ELF-1 (cell line): Measurements from ENCODE around the gene STXBP2.

Experiments used
- DNase-seq: peaks from one replicate; pipeline ENCODE4 v3.0.0-alpha.2; 2016; ENCODE audit warnings: low read depth, low spot score

Gene STXBP2

DNA sequence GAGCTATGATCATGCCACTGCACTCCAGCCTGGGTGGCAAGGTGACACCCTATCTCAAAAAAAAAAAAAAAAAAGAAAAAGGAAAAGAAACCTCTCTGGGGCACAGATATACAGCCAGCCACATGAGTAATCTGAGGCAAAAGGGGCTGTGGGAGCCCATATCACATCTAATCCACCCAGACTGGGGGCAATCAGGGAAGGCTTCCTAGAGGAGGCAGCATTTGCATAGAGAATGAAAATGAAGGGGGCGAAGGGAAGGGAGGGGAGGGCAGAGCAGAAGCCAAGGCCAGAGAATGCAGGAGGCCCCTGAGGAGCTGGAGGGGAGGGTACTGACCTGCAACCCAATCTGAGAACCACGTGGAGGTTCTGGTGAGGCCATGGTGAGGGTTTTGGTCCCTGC, 13.2 kb downstream of the STXBP2 start:
- DNase-seq: no peak

DNA sequence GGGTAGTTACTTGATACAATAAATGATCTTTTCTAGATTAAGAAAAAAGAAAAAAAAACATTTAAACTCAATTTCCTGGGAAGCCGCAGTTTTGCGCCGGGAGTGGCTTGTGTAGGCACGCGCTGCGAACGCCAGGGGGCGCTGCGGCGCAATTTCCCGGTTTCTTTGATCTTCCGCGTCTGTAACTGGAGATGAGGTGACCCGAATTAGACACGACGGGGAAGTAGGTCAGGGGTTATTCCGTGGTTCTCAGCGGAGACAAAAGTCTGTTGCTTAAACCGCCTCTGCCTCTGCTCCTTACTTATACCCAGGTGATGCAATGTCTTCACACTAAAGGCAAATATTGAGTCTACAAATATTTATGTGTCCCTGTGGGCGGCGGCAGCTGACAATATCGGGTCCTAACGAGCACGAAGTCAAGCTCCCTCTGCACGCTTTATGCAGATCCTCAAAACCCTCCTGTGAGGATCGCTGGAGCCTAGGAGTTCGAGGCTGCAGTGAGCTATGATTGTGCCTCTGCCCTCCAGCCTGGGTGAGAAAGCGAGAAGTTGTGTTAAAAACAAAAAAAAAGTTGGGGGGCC, 15.2 kb downstream of the STXBP2 start:
- peak; percentile 92 for DNase-seq

GRCh38 chr19:7654401-7654800, 17.5 kb downstream of the STXBP2 start:
- no peak for DNase-seq

DNA sequence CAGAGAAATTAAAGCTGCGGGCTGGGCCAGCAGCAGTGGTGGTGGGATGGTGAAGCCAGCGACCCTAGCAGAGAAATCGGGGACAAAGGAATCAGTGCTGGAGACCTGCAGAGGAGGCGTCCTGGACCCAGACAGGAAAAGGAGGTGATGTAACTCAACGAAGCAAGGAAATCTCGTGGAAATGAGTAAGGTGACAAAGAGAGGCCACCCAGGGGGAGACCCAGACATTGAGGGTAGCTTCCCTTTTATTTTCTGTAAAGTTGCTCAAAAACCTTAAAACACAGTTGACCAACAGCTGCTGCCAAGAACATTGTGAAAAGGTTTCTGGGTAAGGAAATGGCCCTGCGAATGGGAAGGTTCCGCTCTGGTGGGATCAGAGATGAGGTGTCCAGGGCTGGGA, 18.7 kb downstream of the STXBP2 start:
- DNase-seq: no peak

- no peak for DNase-seq
Observed at GRCh38 chr19:7657131-7657751, 20.3 kb downstream of the STXBP2 start.

DNA sequence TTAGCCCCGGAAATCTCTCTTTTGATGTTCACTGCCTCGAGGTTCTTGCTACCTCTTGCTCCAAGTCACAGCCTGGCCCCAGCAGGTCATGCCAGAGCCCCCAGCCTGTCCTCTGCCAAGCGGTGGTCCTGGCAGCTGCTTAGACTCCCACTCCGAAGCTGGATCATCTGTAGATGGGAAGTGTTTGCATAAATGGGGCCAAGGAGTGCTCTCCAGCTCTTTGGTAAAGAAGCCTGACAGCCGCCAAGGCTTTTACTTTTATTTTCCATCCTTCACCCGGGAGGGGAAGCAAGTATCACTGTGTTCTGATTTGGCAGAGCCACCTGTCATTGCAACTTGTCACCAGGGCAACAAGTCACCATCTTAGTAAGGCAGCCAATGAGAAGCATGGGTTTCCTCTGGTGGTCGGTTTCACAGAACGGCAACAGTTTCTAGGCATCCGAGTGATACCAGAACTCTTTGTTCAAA, 21.3 kb downstream of the STXBP2 start:
- no peak for DNase-seq

DNA sequence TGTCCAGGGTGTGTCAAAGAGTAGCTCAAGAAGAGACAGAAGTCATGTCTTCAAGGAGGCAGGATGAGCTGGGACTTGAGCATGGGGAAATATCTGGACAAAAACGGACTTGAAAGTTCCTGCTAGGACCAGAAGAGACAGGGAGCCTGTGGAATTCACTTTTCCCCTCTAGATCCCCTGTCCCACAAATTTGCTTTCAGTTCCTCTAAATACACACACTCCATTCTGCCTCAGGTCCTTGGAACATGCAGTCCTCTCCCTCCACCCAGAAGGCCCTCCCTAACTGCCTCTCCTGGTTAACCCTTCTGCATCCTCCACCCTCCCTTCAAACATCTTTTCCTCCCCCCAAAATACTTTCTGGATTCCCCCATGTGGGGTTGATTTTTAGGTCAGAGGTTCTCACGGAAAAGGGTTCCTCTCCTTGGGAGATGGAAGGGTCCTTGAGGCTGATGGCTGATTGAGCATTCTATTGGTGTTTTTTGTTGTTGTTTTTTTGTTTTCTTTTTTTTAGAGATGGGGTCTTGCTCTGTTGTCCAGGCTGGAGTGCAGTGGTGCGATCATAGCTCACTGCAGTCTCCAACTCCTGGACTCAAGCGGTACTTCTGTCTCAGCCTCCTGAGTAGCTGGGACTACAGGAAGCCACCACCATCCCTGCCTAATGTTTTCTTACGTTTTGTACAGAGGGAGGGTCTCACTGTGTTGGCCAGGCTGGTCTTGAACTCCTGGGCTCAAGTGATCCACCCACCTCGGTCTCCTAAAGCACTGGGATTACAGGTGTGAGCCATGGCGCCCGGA, 25.0 kb downstream of the STXBP2 start:
- DNase-seq: no peak

DNA sequence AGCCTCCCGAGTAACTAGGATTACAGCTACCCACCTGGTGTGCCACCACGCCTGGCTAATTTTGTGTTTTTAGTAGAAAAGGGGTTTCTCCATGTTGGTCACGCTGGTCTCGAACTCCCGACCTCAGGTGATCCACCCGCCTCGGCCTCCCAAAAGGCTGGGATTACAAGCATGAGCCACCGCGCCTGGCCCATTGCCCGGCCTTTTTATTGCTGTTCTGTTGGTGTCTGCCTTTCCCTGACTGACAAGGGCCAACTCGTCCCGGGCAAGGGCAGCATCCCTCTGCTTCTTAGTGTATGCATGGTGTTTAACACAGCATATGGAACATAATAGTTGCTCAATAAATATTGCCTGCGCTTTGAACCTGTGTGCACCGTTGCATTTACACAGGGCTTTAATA, 25.7 kb downstream of the STXBP2 start:
- DNase-seq: no peak

- DNase-seq: no peak
Observed at GRCh38 chr19:7663706-7664105, 26.8 kb downstream of the STXBP2 start.

DNA sequence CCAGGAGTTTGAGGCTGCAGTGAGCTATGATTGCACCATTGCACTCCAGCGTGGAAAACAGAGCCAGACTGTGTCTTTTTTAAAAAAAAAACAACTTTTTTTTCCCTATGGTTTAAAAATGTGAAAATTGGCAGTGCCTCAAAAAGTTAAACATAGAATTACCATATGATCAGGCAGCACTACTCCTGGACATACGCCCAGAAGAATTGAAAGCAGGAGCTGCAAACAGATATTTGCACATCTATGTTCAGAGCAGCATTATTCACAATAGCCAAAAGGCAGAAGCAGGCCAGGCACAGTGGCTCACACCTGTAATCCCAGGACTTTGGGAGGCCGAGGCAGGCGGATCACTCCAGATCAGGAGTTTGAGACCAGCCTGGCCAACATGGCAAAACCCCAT, 28.2 kb downstream of the STXBP2 start:
- no peak for DNase-seq

GRCh38 chr19:7668842-7669241, 31.9 kb downstream of the STXBP2 start, which contains the start of gene RETN:
RETN (plus strand) TSS chr19:7669049; CDS start chr19:7669327, 278 bp downstream.
- no peak for DNase-seq

- no peak for DNase-seq
Observed at GRCh38 chr19:7669641-7670040, 32.7 kb downstream of the STXBP2 start.

DNA sequence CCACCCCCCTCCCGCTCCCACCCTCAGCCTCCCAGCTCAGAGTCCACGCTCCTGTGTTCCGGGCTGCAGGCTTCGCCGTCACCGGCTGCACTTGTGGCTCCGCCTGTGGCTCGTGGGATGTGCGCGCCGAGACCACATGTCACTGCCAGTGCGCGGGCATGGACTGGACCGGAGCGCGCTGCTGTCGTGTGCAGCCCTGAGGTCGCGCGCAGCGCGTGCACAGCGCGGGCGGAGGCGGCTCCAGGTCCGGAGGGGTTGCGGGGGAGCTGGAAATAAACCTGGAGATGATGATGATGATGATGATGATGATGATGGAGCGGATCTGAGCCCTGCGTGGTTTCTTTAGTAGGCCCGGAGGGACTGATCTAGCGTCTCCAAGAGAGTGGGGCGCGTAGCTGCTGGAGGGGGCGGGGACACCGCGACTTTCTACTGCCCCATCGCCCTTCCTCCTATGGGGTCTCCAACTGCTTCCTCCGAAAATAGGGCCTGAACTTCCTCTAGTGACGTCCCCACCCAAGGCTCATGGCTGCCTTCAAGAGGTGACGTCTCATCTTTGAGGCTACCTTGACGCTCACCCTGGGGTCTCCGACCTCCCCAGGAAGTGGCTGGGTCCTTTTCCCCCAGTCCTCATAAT, 33.4 kb downstream of the STXBP2 start:
- no peak for DNase-seq

DNA sequence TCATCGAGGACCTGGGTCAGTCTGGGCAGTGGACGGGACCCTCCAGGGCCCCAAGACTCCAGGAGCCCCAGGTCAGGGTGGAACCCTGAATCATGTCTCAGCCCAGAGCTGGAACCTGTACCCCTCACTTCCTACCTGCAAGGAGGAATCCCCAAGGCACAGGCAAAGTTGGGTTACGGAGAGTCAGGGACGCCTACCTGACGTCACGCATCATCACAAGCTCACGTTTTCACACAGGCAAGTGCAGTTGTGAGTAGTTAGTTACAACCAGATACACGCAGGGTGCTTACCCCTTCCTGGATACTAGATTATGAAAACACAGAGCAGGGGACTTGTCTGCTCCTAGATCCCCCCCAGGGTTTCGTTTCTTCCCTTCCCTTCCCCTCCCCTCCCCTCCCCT, 33.9 kb downstream of the STXBP2 start:
- no peak for DNase-seq

- DNase-seq: no peak
Observed at GRCh38 chr19:7672522-7672921, 35.6 kb downstream of the STXBP2 start.

- peak; percentile 76 for DNase-seq
Observed at GRCh38 chr19:7674010-7675005, 37.4 kb downstream of the STXBP2 start.

DNA sequence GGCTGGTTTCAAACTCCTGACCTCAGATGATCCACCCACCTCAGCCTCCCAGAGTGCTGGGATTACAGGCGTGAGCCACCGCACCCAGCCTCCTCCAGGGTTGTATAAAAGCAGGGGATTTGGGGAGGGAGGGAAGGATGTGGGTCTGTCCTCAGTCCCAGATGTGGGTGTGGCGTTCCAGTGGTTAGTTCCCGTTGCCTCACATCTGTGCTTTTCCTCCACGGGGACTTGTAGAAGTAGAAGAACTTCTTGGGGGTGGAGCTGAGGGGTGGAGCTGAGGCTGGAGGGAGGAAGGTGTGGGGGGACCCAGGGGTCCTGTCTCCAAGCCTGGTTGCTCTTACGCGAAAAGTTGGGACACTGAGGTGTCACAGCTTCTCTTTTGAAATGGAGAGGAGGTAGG, 39.5 kb downstream of the STXBP2 start:
- DNase-seq: no peak

GRCh38 chr19:7676854-7677253, 39.9 kb downstream of the STXBP2 start, which contains the start of gene MCEMP1:
MCEMP1 (plus strand) TSS chr19:7677090; CDS start chr19:7677121, 31 bp downstream.
- DNase-seq: no peak

DNA sequence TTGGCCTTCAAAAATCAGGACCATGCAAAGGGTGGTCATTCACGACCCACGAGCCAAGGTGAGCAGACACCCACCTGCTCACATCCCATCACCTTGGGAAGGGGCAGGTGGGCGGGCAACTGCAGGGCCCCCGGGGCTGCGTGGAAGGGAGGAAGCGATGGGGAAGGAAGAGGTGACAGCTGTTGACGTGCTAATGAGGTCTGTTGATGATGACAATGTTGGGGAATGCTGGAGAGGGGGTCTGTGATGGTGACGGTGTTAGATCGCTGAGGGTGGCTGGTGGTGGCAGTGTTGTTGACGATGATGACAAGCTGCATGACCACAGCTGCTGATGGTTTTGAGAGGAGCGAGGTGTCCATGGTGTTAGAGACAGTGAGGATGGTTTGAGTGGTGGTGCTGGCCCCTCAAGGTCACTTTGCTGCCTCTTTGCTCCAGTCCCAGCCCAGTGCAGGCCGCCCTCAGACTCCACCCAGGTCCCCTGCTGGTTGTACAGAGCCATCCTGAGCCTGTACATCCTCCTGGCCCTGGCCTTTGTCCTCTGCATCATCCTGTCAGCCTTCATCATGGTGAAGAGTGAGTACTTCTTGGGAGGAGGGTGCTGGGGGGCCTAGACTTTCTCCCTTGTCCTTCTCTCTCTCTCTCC, 40.9 kb downstream of the STXBP2 start:
- DNase-seq: no peak

DNA sequence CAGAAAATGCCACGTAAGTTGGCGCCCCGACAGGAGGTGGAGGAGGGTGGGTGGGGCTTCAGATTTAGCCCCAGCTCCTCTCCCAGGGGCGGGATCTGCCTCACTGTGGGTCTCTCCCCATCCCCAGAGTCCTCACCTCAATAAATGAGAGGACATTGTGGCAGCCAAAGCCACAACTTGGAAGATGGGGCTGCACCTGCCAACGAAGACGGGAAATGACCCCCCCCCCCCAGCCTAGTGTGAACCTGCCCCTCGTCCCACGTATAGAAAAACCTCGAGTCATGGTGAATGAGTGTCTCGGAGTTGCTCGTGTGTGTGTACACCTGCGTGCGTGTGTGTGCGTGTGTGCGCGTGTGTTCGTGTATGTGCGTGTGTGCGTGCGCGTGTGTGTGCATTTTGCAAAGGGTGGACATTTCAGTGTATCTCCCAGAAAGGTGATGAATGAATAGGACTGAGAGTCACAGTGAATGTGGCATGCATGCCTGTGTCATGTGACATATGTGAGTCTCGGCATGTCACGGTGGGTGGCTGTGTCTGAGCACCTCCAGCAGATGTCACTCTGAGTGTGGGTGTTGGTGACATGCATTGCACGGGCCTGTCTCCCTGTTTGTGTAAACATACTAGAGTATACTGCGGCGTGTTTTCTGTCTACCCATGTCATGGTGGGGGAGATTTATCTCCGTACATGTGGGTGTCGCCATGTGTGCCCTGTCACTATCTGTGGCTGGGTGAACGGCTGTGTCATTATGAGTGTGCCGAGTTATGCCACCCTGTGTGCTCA, 42.3 kb downstream of the STXBP2 start:
- DNase-seq: no peak
